Posterior cingulate gyrus (tissue), 11 donors: ENCODE data around the gene PTPRZ1.

Experiments used
- DNase-seq, 10 donors: peaks; one replicate each; pipeline versions ENCODE4 v3.0.0 to v3.0.0-alpha.2; 2020 to 2021; ENCODE audit warnings: mixed read lengths in 3 of 10
- intact Hi-C: fragments of 100-400 bp; cut with DNase I; formaldehyde crosslinking; loops from one replicate; pipeline ENCODE4 v1.15.1; 2023

Gene PTPRZ1

GRCh38 chr7:122094549-122094948 lies 221.6 kb downstream of the PTPRZ1 start:
- intact Hi-C loops, result loop anchor here (10.0 kb wide), 1 partner anchor 440 kb away; no protein-coding TSS in a partner anchor
- no peak for DNase-seq

- intact Hi-C loops, result loop anchor here (10.0 kb wide), 1 partner anchor 439 kb away; no protein-coding TSS in a partner anchor
- no peak for DNase-seq
These were observed 222.7 kb downstream of the PTPRZ1 start for GRCh38 chr7:122095642-122096041.

- intact Hi-C loops, result no loop called here
- no peak for DNase-seq
These were observed 227.1 kb downstream of the PTPRZ1 start for GRCh38 chr7:122100021-122100420.

- intact Hi-C loops, result no loop called here
- no peak for DNase-seq
These were observed 230.1 kb downstream of the PTPRZ1 start for GRCh38 chr7:122103064-122103463.
